Endothelial cell of umbilical vein (primary cell): ENCODE results near the gene DYRK1A. TPM values are rescaled to one million over a fixed set of nuclear protein-coding genes. Genes with fewer than 3 reads are reported as not detected.

Experiments
- BruUV-seq: library from RNA; stranded (reverse); fragments of 400-500 nt; replicated peaks from 2 replicates; lab custom pipeline; 2021; lab: Mats Ljungman, UMichigan
- CTCF ChIA-PET: fragments of 300-600, 350-600 bp; sonication (Branson Sonifier 250); formaldehyde crosslinking; loops from one replicate; lab custom pipeline; 2021; ENCODE audit warnings: antibody characterized with exemption, inconsistent platforms; lab: Charles Lee
- POLR2A ChIA-PET: fragments of 300-600, 350-600 bp; sonication (Branson Sonifier 250); formaldehyde crosslinking; loops from one replicate; lab custom pipeline; 2021; ENCODE audit warnings: antibody characterized with exemption, inconsistent platforms; lab: Charles Lee
- DNase-seq: peaks from one replicate; pipeline ENCODE4 v3.0.0-alpha.2; 2011; ENCODE audit warnings: low read depth, low spot score
- FAIRE-seq: peaks from 2 replicates; lab custom pipeline; 2011; peaks lifted over from hg19 to GRCh38; lab: Jason Lieb, UNC
- H2AFZ ChIP-seq: 2 replicates; pipeline ENCODE4 v1.6.0; 2012; ENCODE audit warnings: low read depth, low read length, control low read depth, inconsistent platforms
- H3K27ac ChIP-seq: 2 replicates; pipeline ENCODE4 v1.5.1; 2011; ENCODE audit warnings: low read depth, mild to moderate bottlenecking, control low read depth, low read length, moderate library complexity; ENCODE audit not compliant: insufficient read depth
- H3K27me3 ChIP-seq, 2 experiments: 2 replicates each; pipeline versions ENCODE4 v1.6.0 to v1.6.1; 2011; ENCODE audit warnings: low read length in 2 of 2, mixed read lengths in 1 of 2; ENCODE audit not compliant: control insufficient read depth in 2 of 2, insufficient read depth in 2 of 2
- H3K36me3 ChIP-seq, 2 experiments: 2 replicates in 1 of 2; 3 replicates in 1 of 2; pipeline ENCODE4 v1.5.1; 2011; ENCODE audit warnings: low read length in 2 of 2, mild to moderate bottlenecking in 1 of 2, moderate library complexity in 1 of 2; ENCODE audit not compliant: control insufficient read depth in 2 of 2, insufficient read depth in 2 of 2; ENCODE audit errors: extremely low read depth in 1 of 2
- H3K4me1 ChIP-seq: 3 replicates; pipeline ENCODE4 v1.5.1; 2011; ENCODE audit warnings: mild to moderate bottlenecking, low read length; ENCODE audit not compliant: control insufficient read depth, insufficient read depth; ENCODE audit errors: extremely low read depth
- H3K4me2 ChIP-seq: 2 replicates; pipeline ENCODE4 v1.6.1; 2011; ENCODE audit warnings: low read length, control low read depth, mixed read lengths; ENCODE audit not compliant: insufficient read depth
- H3K4me3 ChIP-seq, 3 experiments: fragments of 200-600 bp in 1 of 3; sonication (generic), shearing (Covaris generic) in 1 of 3; replicated peaks in 1 of 3; 2 replicates each; pipeline ENCODE4 v1.5.1; 2011 to 2016; ENCODE audit warnings: control low read depth in 3 of 3, low read length in 3 of 3, mild to moderate bottlenecking in 2 of 3, inconsistent platforms in 1 of 3, low read depth in 1 of 3, moderate library complexity in 1 of 3; ENCODE audit not compliant: insufficient read depth in 1 of 3
- H3K79me2 ChIP-seq: 2 replicates; pipeline ENCODE4 v1.6.0; 2012; ENCODE audit warnings: low read length, inconsistent platforms; ENCODE audit not compliant: control insufficient read depth, insufficient read depth
- H3K9ac ChIP-seq: replicated peaks from 2 replicates; pipeline ENCODE3; 2011; ENCODE audit warnings: low read length, control low read depth; ENCODE audit not compliant: insufficient read depth; ENCODE audit errors: extremely low read depth
- H3K9me1 ChIP-seq: replicated peaks from 3 replicates; pipeline ENCODE4 v1.6.0; 2011; ENCODE audit warnings: mild to moderate bottlenecking, low read length; ENCODE audit not compliant: control insufficient read depth, insufficient read depth; ENCODE audit errors: extremely low read depth
- H3K9me3 ChIP-seq: replicated peaks from 2 replicates; pipeline ENCODE4 v1.5.1; 2012; ENCODE audit warnings: low read length, inconsistent platforms; ENCODE audit not compliant: control insufficient read depth, insufficient read depth
- H4K20me1 ChIP-seq: replicated peaks from 2 replicates; pipeline ENCODE3; 2011; ENCODE audit warnings: mild to moderate bottlenecking, low read length; ENCODE audit not compliant: control insufficient read depth, insufficient read depth; ENCODE audit errors: extremely low read depth
- CTCF ChIP-seq, 2 donors: IDR thresholded peaks; 1 replicate in 1 of 2; 2 replicates in 1 of 2; pipeline ENCODE4 v1.5.1; 2011; ENCODE audit warnings: low read length in 2 of 2, mild to moderate bottlenecking in 2 of 2, moderate library complexity in 2 of 2, control low read depth in 1 of 2, inconsistent platforms in 1 of 2, low read depth in 1 of 2; ENCODE audit not compliant: insufficient read depth in 1 of 2; ENCODE audit errors: extremely low read depth in 1 of 2
- EZH2 ChIP-seq: IDR thresholded peaks from 2 replicates; pipeline ENCODE4 v1.6.1; 2012; ENCODE audit warnings: borderline replicate concordance, low read depth, mild to moderate bottlenecking, moderate library complexity, low read length, inconsistent platforms; ENCODE audit not compliant: severe bottlenecking
- FOS ChIP-seq: IDR thresholded peaks from 2 replicates; pipeline ENCODE4 v1.6.1; 2011; ENCODE audit warnings: mild to moderate bottlenecking, low read length, moderate library complexity, borderline replicate concordance; ENCODE audit not compliant: insufficient read depth
- GATA2 ChIP-seq: IDR thresholded peaks from 2 replicates; pipeline ENCODE4 v1.7.0; 2011; ENCODE audit warnings: low read depth, mild to moderate bottlenecking, moderate library complexity, mixed read lengths, low read length; ENCODE audit not compliant: insufficient read length, insufficient read depth
- JUN ChIP-seq: IDR thresholded peaks from 2 replicates; pipeline ENCODE4 v1.6.1; 2011; ENCODE audit warnings: borderline replicate concordance, low read depth; ENCODE audit not compliant: insufficient read length, insufficient read depth
- MAX ChIP-seq: IDR thresholded peaks from 2 replicates; pipeline ENCODE4 v1.6.1; 2011; ENCODE audit not compliant: insufficient read depth, insufficient read length
- MYC ChIP-seq: IDR thresholded peaks from one replicate; pipeline ENCODE4 v1.6.1; 2011; ENCODE audit warnings: mild to moderate bottlenecking, low read depth, low read length
- POLR2A ChIP-seq: IDR thresholded peaks from 2 replicates; pipeline ENCODE4 v1.6.1; 2012; ENCODE audit warnings: low read depth, mild to moderate bottlenecking, control low read depth, low read length
- POLR2AphosphoS5 ChIP-seq: IDR thresholded peaks from 2 replicates; pipeline ENCODE4 v1.6.1; 2012; ENCODE audit warnings: low read depth, mild to moderate bottlenecking, control low read depth, low read length, moderate library complexity; ENCODE audit not compliant: insufficient read depth
- dilution Hi-C: fragments of 300-500 bp; cut with MboI; formaldehyde crosslinking; loops from one replicate; pipeline ENCODE4 v1.15.0; 2019; ENCODE audit warnings: low sequenced_read_pairs; ENCODE audit not compliant: extremely low pct_ligation_motif_present
- intact Hi-C: fragments of 100-400 bp; cut with micrococcal nuclease; formaldehyde crosslinking; loops from one replicate; pipeline ENCODE4 v1.10.0; 2022
- polyA plus RNA-seq, 4 experiments: library from polyadenylated mRNA; depleted of rRNA in 3 of 4; stranded (reverse) in 3 of 4; unstranded in 1 of 4; fragments of >200 nt; gene quantifications; 2 replicates each; pipeline versions ENCODE4 v1.2.1 to v1.2.3, GENCODE V29; 2011 to 2012; ENCODE audit warnings: missing spikeins in 1 of 4
- total RNA-seq: library from RNA; stranded (reverse); gene quantifications from 2 replicates; pipeline ENCODE4 v1.2.3, GENCODE V29; 2021

Gene DYRK1A
- total and polyA plus RNA-seq, 2 donors (not counting 3 experiments of a cell fraction or from before 2014, with no cell fraction given): 51.8 to 53.7 TPM

GRCh38 chr21:37371041-37371397 is 4.4 kb downstream of the DYRK1A start:
- H3K36me3 ChIP-seq: no peaks in the 10 kb centered on the region
- no peaks in the 10 kb centered on the region for H3K9me1 ChIP-seq
- peaks cover 90% of the 10 kb centered on the region for H3K79me2 ChIP-seq
- no peak overlapping the region for H2AFZ ChIP-seq
- H4K20me1 ChIP-seq: no peaks in the 10 kb centered on the region
- intact Hi-C loops: loop anchor here (5.0 to 10.0 kb wide), 4 partner anchors 66 to 386 kb away; no protein-coding TSS in a partner anchor
- peak overlapping the region; percentile 98 for H3K9ac ChIP-seq
- BruUV-seq: no TSS peak
- peak overlapping the region; percentile 95 for H3K27ac ChIP-seq
- ChIA-PET CTCF (interaction anchor here (1.3 kb wide), 1 partner anchor 104 kb away, joined by 3 read pairs; no protein-coding TSS in a partner anchor), POLR2A (no interaction called here)
- H3K4me1 ChIP-seq: peaks cover 62% of the 10 kb centered on the region
- TF ChIP-seq EZH2 (no peak), MAX (no peak), FOS (no peak), CTCF (IDR thresholded peaks at IDR 0.05; ENCODE audit: extremely low read depth in 1 of 2, insufficient read depth in 1 of 2, low read depth in 1 of 2, low read length in 2 of 2) (no peak), MYC (no peak), GATA2 (no peak), POLR2A (no peak), JUN (no peak), POLR2AphosphoS5 (no peak)
- no peak for DNase-seq
- dilution Hi-C loops: no loop called here
- H3K9me3 ChIP-seq: no peaks in the 10 kb centered on the region
- peak overlapping the region in 2 of 3 experiments; percentile 14 to 94 for H3K4me3 ChIP-seq
- H3K4me2 ChIP-seq: peak overlapping the region; percentile 97
- no peaks in the 10 kb centered on the region for H3K27me3 ChIP-seq
- no peak for FAIRE-seq
